B cell (primary cell): Measurements from ENCODE around the gene CASR. TPM values are rescaled to one million over a fixed set of nuclear protein-coding genes. Genes with fewer than 3 reads are reported as not detected.

Experiments used
- ATAC-seq: fragments of 200-7000 bp; cut with Tn5 transposase; one replicate; pipeline ENCODE4 v1.10.0; 2021; ENCODE audit warnings: low read depth, mild to moderate bottlenecking, moderate number of reproducible peaks, moderate library complexity
- CTCF ChIA-PET: fragments of 350-600 bp; sonication (Branson Sonifier 250); formaldehyde crosslinking; loops from one replicate; lab custom pipeline; 2021; ENCODE audit warnings: antibody characterized with exemption, inconsistent platforms; lab: Charles Lee
- POLR2A ChIA-PET: fragments of 350-600 bp; sonication (Branson Sonifier 250); formaldehyde crosslinking; loops from one replicate; lab custom pipeline; 2021; ENCODE audit warnings: antibody characterized with exemption; lab: Charles Lee
- DNase-seq: peaks from one replicate; pipeline ENCODE4 v3.0.0; 2013
- H2AFZ ChIP-seq: 2 replicates; pipeline ENCODE4 v1.6.1; 2012; ENCODE audit warnings: mild to moderate bottlenecking, low read depth, low read length; ENCODE audit not compliant: insufficient read depth, poor library complexity, severe bottlenecking
- H3K27ac ChIP-seq, 2 donors: 1 replicate in 1 of 2; 2 replicates in 1 of 2; pipeline ENCODE4 v1.5.1; 2012 to 2013; ENCODE audit warnings: low read length in 2 of 2, mild to moderate bottlenecking in 2 of 2, moderate library complexity in 1 of 2
- H3K27me3 ChIP-seq, 4 experiments: fragments of 200-600 bp in 1 of 4; sonication (generic) in 1 of 4; replicated peaks in 1 of 4; 1 replicate in 2 of 4; 2 replicates in 2 of 4; pipeline versions ENCODE4 v1.6.1 to v1.7.0; 2013 to 2016; ENCODE audit warnings: low read length in 3 of 4, mild to moderate bottlenecking in 2 of 4, mixed read lengths in 1 of 4, moderate library complexity in 1 of 4; ENCODE audit not compliant: insufficient read depth in 4 of 4, control insufficient read depth in 3 of 4; ENCODE audit errors: control extremely low read depth in 1 of 4
- H3K36me3 ChIP-seq, 2 experiments: replicated peaks in 1 of 2; 1 replicate in 1 of 2; 2 replicates in 1 of 2; pipeline versions ENCODE4 v1.6.1 to v1.7.1; 2013; ENCODE audit warnings: low read length in 1 of 2; ENCODE audit not compliant: insufficient read depth in 2 of 2, control insufficient read depth in 1 of 2; ENCODE audit errors: control extremely low read depth in 1 of 2, extremely low read depth in 1 of 2
- H3K4me1 ChIP-seq, 2 donors: fragments of 200-600 bp in 1 of 2; sonication (generic) in 1 of 2; 1 replicate in 1 of 2; 2 replicates in 1 of 2; pipeline versions ENCODE4 v1.5.1 to v1.6.1; 2013 to 2017; ENCODE audit warnings: low read length in 2 of 2; ENCODE audit not compliant: control insufficient read depth in 2 of 2, insufficient read depth in 2 of 2
- H3K4me2 ChIP-seq: replicated peaks from 2 replicates; pipeline ENCODE3; 2012; ENCODE audit warnings: mild to moderate bottlenecking, low read depth, low read length; ENCODE audit not compliant: poor library complexity, severe bottlenecking
- H3K4me3 ChIP-seq, 5 experiments: fragments of 200-600 bp in 1 of 5; sonication (generic) in 1 of 5; 1 replicate in 3 of 5; 2 replicates in 2 of 5; pipeline versions ENCODE4 v1.5.1 to v1.7.0; 2011 to 2016; ENCODE audit warnings: low read length in 4 of 5, mild to moderate bottlenecking in 4 of 5, low read depth in 2 of 5, control low read depth in 1 of 5, moderate library complexity in 1 of 5; ENCODE audit not compliant: insufficient read depth in 1 of 5; ENCODE audit errors: control extremely low read depth in 1 of 5, extremely low read depth in 1 of 5
- H3K79me2 ChIP-seq: fragments of 200-600 bp; sonication (generic); one replicate; pipeline ENCODE4 v1.6.0; 2016; ENCODE audit warnings: low read length; ENCODE audit not compliant: control insufficient read depth, insufficient read depth
- H3K9ac ChIP-seq: fragments of 200-600 bp; sonication (generic); 2 replicates; pipeline ENCODE4 v1.6.1; 2017; ENCODE audit warnings: mild to moderate bottlenecking, low read length, moderate library complexity
- H3K9me3 ChIP-seq, 3 donors: one replicate each; pipeline versions ENCODE4 v1.6.1 to v1.7.1; 2013; ENCODE audit warnings: low read length in 2 of 3; ENCODE audit not compliant: control insufficient read depth in 2 of 3, insufficient read depth in 1 of 3; ENCODE audit errors: control extremely low read depth in 1 of 3
- H4K20me1 ChIP-seq: 2 replicates; pipeline ENCODE4 v1.6.0; 2012; ENCODE audit warnings: mild to moderate bottlenecking, low read length; ENCODE audit not compliant: insufficient read depth, control insufficient read depth, poor library complexity, severe bottlenecking
- H3K27ac Mint-ChIP-seq: one replicate; pipeline ENCODE4 v1.8.0; 2021; ENCODE audit warnings: mixed read lengths
- H3K27me3 Mint-ChIP-seq: one replicate; pipeline ENCODE4 v1.8.0; 2021; ENCODE audit warnings: mixed read lengths
- H3K4me1 Mint-ChIP-seq: one replicate; pipeline ENCODE4 v1.8.0; 2021; ENCODE audit warnings: mixed read lengths
- H3K4me3 Mint-ChIP-seq: one replicate; pipeline ENCODE4 v1.8.0; 2021; ENCODE audit warnings: mixed read lengths
- H3K9me3 Mint-ChIP-seq: one replicate; pipeline ENCODE4 v1.8.0; 2022; ENCODE audit warnings: mixed read lengths; ENCODE audit not compliant: insufficient read depth
- CTCF ChIP-seq: fragments of 200-600 bp; IDR thresholded peaks from one replicate; pipeline ENCODE4 v1.8.0; 2022; ENCODE audit warnings: antibody characterized with exemption, mild to moderate bottlenecking
- EZH2 ChIP-seq: IDR thresholded peaks from 2 replicates; pipeline ENCODE4 v1.6.1; 2012; ENCODE audit warnings: borderline replicate concordance, low read depth, mild to moderate bottlenecking, moderate library complexity, low read length; ENCODE audit not compliant: insufficient read depth, poor library complexity, severe bottlenecking
- WGBS: methylation state at CpG from one replicate; pipeline ENCODE4 v1.1.5; 2013; ENCODE audit warnings: missing lambda C conversion rate; ENCODE audit not compliant: insufficient coverage; 5-methylcytosine and 5-hydroxymethylcytosine counted together
- intact Hi-C: fragments of 100-400 bp; cut with micrococcal nuclease; formaldehyde crosslinking; loops from one replicate; pipeline ENCODE4 v1.10.0; 2022
- polyA plus RNA-seq: library from polyadenylated mRNA; depleted of rRNA; stranded (reverse); fragments of >200 nt; gene quantifications from 2 replicates; pipeline ENCODE4 v1.2.3, GENCODE V29; 2012
- total RNA-seq, 2 donors: library from RNA; stranded (reverse); fragments of 120-200 nt in 1 of 2; gene quantifications; 1 replicate in 1 of 2; 2 replicates in 1 of 2; pipeline versions ENCODE4 v1.2.3 to v1.2.4, GENCODE V29; 2013 to 2022

Gene CASR
- total and polyA plus RNA-seq, 2 donors (not counting 1 experiment from before 2014, with no cell fraction given) = not detected

- no peaks in the 10 kb centered on the region for H3K79me2 ChIP-seq
- no peak overlapping the region for H2AFZ ChIP-seq
- H3K9me3 ChIP-seq = peaks cover 0 to 1% (median 0%) of the 10 kb centered on the region in 3 donors
- no peaks in the 10 kb centered on the region for H3K4me1 Mint-ChIP-seq
- H3K4me2 ChIP-seq = no peak overlapping the region
- H3K9ac ChIP-seq = no peak overlapping the region
- no peak overlapping the region for H3K4me3 Mint-ChIP-seq
- no peaks in the 10 kb centered on the region for H3K36me3 ChIP-seq
- no CpG with 5 or more reads among the region's 3 CpGs for WGBS
- no peaks in the 10 kb centered on the region for H3K4me1 ChIP-seq
- DNase-seq = no peak
- intact Hi-C loops = no loop called here
- CTCF ChIA-PET = no interaction called here
- no peak overlapping the region for H3K4me3 ChIP-seq
- no peaks in the 10 kb centered on the region for H4K20me1 ChIP-seq
- no peak for TF ChIP-seq CTCF
- no peak for TF ChIP-seq EZH2
- POLR2A ChIA-PET = no interaction called here
- peaks cover 0 to 20% (median 6%) of the 10 kb centered on the region in 4 experiments for H3K27me3 ChIP-seq
- ATAC-seq = no peak
- H3K27me3 Mint-ChIP-seq = peaks cover 34% of the 10 kb centered on the region
- H3K9me3 Mint-ChIP-seq = no peaks in the 10 kb centered on the region
- H3K27ac ChIP-seq = no peak overlapping the region
- H3K27ac Mint-ChIP-seq = no peak overlapping the region
Measured at GRCh38 chr3:122190525-122190924, 7.1 kb downstream of the CASR start.

GRCh38 chr3:122198966-122199365 lies 15.5 kb downstream of the CASR start:
- H3K79me2 ChIP-seq = no peaks in the 10 kb centered on the region
- Mint-ChIP-seq H3K4me1 (no peaks in the 10 kb centered on the region), H3K27me3 (no peaks in the 10 kb centered on the region), H3K9me3 (no peaks in the 10 kb centered on the region), H3K4me3 (no peak overlapping the region), H3K27ac (no peak overlapping the region)
- H3K36me3 ChIP-seq = no peaks in the 10 kb centered on the region
- ChIA-PET CTCF (no interaction called here), POLR2A (no interaction called here)
- no peaks in the 10 kb centered on the region for H3K4me1 ChIP-seq
- no peak overlapping the region for H3K4me2 ChIP-seq
- no peak for ATAC-seq
- WGBS = no CpG with 5 or more reads among the region's 2 CpGs
- no peak overlapping the region for H3K9ac ChIP-seq
- H3K27ac ChIP-seq = no peak overlapping the region
- intact Hi-C loops = no loop called here
- no peaks in the 10 kb centered on the region for H3K27me3 ChIP-seq
- no peak for DNase-seq
- H3K4me3 ChIP-seq = no peak overlapping the region
- no peak overlapping the region for H2AFZ ChIP-seq
- no peaks in the 10 kb centered on the region for H3K9me3 ChIP-seq
- TF ChIP-seq CTCF (no peak), EZH2 (no peak)
- H4K20me1 ChIP-seq = no peaks in the 10 kb centered on the region
